A549 treated with CORT108297 at 1 μM for 4 hours (cell line): ENCODE results near the gene MPV17. TPM values are rescaled to one million over a fixed set of nuclear protein-coding genes. Genes with fewer than 3 reads are reported as not detected.

Experiments
- total RNA-seq: library from RNA; stranded (reverse); fragments of 200-300 nt; extraction: Qiagen RNA extraction; gene quantifications from 5 replicates; pipeline ENCODE4 v1.2.3, GENCODE V29; 2022

The MPV17 gene
- 78.0 to 104 TPM (median 89.6 TPM) in 5 replicates for total RNA-seq

GRCh38 chr2:27322766-27323595 is at the start of gene MPV17:
Gene MPV17 (minus strand): TSS chr2:27323097. CDS start chr2:27322517, 580 bp downstream.

GRCh38 chr2:27370026-27370815 is 47.3 kb upstream of the MPV17 start, which contains the start of the genes EIF2B4 and SNX17:
Gene EIF2B4 (minus strand): TSS chr2:27370338. CDS start chr2:27370314, 24 bp downstream.
Gene SNX17 (plus strand): TSS chr2:27370616. CDS start chr2:27370744, 128 bp downstream.

GRCh38 chr2:27356382-27357181 is 33.7 kb upstream of the MPV17 start, which contains the start of gene GTF3C2:
Gene GTF3C2 (minus strand): TSS chr2:27356764. CDS start chr2:27343554, 13,210 bp downstream.

GRCh38 chr2:27308359-27308881 is 14.5 kb downstream of the MPV17 start, which contains the start of gene UCN:
Gene UCN (minus strand): TSS chr2:27308445. CDS start chr2:27307895, 550 bp downstream.

GRCh38 chr2:27281855-27282559 is 40.9 kb downstream of the MPV17 start, which contains the start of gene TRIM54:
Gene TRIM54 (plus strand): TSS chr2:27282429. CDS start chr2:27282732, 303 bp downstream.

GRCh38 chr2:27275211-27276150 is 47.4 kb downstream of the MPV17 start, which contains the start of gene DNAJC5G:
Gene DNAJC5G (plus strand): TSS chr2:27275433. CDS start chr2:27276729, 1,296 bp downstream.

GRCh38 chr2:27262379-27263286 is 60.3 kb downstream of the MPV17 start, which contains the start of gene SLC30A3:
Gene SLC30A3 (minus strand): TSS chr2:27263047. CDS start chr2:27262906, 141 bp downstream.

Other genes starting within 250 kb of the MPV17 start
- 0.37 to 0.50 TPM (median 0.47 TPM) in 5 replicates for gene EMILIN1, start 244.5 kb downstream of the MPV17 start, total RNA-seq
- 7.5 to 11.0 TPM (median 9.5 TPM) in 5 replicates for gene KHK, start 236.3 kb downstream of the MPV17 start, total RNA-seq
- 7.2 to 8.5 TPM (median 7.7 TPM) in 5 replicates for gene CGREF1, start 204.0 kb downstream of the MPV17 start, total RNA-seq
- gene ABHD1, start 199.3 kb downstream of the MPV17 start, total RNA-seq, result 1.2 to 1.8 TPM (median 1.3 TPM) in 5 replicates
- gene PREB, start 188.5 kb downstream of the MPV17 start, total RNA-seq, result 52.9 to 69.5 TPM (median 65.0 TPM) in 5 replicates
- gene PRR30, start 183.7 kb downstream of the MPV17 start, total RNA-seq, result not detected in 5 replicates
- not detected in 5 replicates for gene TCF23, start 174.1 kb downstream of the MPV17 start, total RNA-seq
- gene ATRAID, start 111.1 kb downstream of the MPV17 start, total RNA-seq, result 208 to 219 TPM (median 213 TPM) in 5 replicates
- 68.6 to 73.0 TPM (median 71.5 TPM) in 5 replicates for gene SLC5A6, start 110.8 kb downstream of the MPV17 start, total RNA-seq
- 58.1 to 68.9 TPM (median 65.2 TPM) in 5 replicates for gene CAD, start 105.7 kb downstream of the MPV17 start, total RNA-seq
- gene SLC30A3, start 60.0 kb downstream of the MPV17 start, total RNA-seq, result 2.4 to 4.1 TPM (median 3.9 TPM) in 5 replicates
- gene DNAJC5G, start 47.7 kb downstream of the MPV17 start, total RNA-seq, result not detected in 5 replicates
- gene TRIM54, start 40.7 kb downstream of the MPV17 start, total RNA-seq, result 0.45 to 0.71 TPM (median 0.61 TPM) in 5 replicates
- 0.48 to 2.5 TPM (median 1.6 TPM) in 5 replicates for gene UCN, start 14.7 kb downstream of the MPV17 start, total RNA-seq
- 58.8 to 66.8 TPM (median 60.2 TPM) in 5 replicates for gene GTF3C2, start 33.7 kb upstream of the MPV17 start, total RNA-seq
- 58.7 to 63.2 TPM (median 61.4 TPM) in 5 replicates for gene EIF2B4, start 47.2 kb upstream of the MPV17 start, total RNA-seq
- gene SNX17, start 47.5 kb upstream of the MPV17 start, total RNA-seq, result 132 to 155 TPM (median 147 TPM) in 5 replicates
- gene ZNF513, start 57.6 kb upstream of the MPV17 start, total RNA-seq, result 11.0 to 15.5 TPM (median 14.5 TPM) in 5 replicates
- gene PPM1G, start 86.5 kb upstream of the MPV17 start, total RNA-seq, result 161 to 174 TPM (median 170 TPM) in 5 replicates
- gene NRBP1, start 105.5 kb upstream of the MPV17 start, total RNA-seq, result 127 to 140 TPM (median 138 TPM) in 5 replicates
- gene KRTCAP3, start 119.3 kb upstream of the MPV17 start, total RNA-seq, result 0.17 to 0.76 TPM (median 0.62 TPM) in 5 replicates
- gene IFT172, start 166.6 kb upstream of the MPV17 start, total RNA-seq, result 7.8 to 9.5 TPM (median 9.3 TPM) in 5 replicates
- 3.3 to 5.3 TPM (median 3.9 TPM) in 5 replicates for gene FNDC4, start 172.1 kb upstream of the MPV17 start, total RNA-seq
- gene GCKR, start 173.7 kb upstream of the MPV17 start, total RNA-seq, result 0.13 to 0.58 TPM (median 0.30 TPM) in 5 replicates